B cell (primary cell): ENCODE results near the gene RAB30.

Experiments used
- CTCF ChIP-seq: fragments of 200-600 bp; IDR thresholded peaks from one replicate; pipeline ENCODE4 v1.8.0; 2022; ENCODE audit warnings: antibody characterized with exemption, mild to moderate bottlenecking
- EZH2 ChIP-seq: IDR thresholded peaks from 2 replicates; pipeline ENCODE4 v1.6.1; 2012; ENCODE audit warnings: borderline replicate concordance, low read depth, mild to moderate bottlenecking, moderate library complexity, low read length; ENCODE audit not compliant: insufficient read depth, poor library complexity, severe bottlenecking

GRCh38 chr11:82944198-82944597 lies 127.5 kb downstream of the RAB30 start:
- TF ChIP-seq CTCF (no peak), EZH2 (no peak)
